GM19328 (cell line): ENCODE data around the gene FKTN.
A peak's percentile ranks its signal among the peaks of the same experiment; 100 is the strongest.
"Not testable (repeated sequence)": the region's sequence is repeated elsewhere in the genome, so short reads cannot be mapped to it uniquely, and the experiment has no call there.

Source experiments
- ATAC-seq: cut with Tn5 transposase; IDR thresholded peaks from one replicate; pipeline ENCODE4 v1.9.1; 2021; ENCODE audit warnings: mild to moderate bottlenecking, moderate library complexity; ENCODE audit not compliant: unreplicated experiment

The FKTN gene

DNA sequence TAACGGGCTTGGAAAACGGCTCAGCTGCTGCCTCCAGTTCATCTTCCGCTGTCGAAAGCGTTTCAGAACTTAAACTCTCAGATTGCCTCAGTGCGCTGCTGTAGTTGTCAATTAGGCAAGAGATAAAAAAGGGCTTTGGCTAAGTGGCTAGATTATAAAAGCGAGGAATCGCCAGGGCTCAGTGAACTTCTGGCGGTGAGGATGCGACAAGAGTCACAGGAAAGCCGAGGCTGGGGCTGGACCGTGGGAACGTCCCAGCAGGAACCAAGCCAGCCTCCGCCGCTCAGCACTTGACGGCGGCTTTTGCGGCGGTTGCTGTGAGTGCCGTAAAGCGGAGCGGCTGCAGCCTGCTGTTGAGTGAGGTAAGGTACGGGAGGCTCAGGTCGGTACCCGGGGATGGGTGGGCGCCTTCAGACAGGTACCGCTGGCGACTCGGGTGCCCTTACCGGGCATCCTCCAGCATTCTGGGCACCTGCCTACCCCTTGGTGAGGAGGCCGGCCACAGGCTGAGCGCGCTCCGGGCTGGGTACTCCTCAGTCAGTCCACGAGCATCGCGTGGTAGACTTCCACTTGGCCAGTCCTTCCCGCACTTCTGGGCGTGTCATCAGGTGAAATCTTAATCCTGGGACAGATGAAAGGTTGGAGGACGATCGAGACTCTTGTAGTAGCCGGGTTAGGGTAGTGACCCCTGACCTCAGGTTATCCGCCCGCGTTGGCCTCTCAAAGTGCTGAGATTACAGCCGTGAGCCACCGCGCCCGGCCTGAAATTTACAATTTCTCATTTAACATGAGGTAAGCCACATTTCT, at the start of gene FKTN:
TSS of gene FKTN (plus strand) at position 328 of the 807 bp plus-strand sequence. CDS start 16,902 bp downstream, outside the sequence.
- peak; percentile 96 for ATAC-seq

GRCh38 chr9:105508530-105508929, 49.4 kb upstream of the FKTN start:
- no peak for ATAC-seq

- ATAC-seq = no peak
Measured at GRCh38 chr9:105510024-105510423, 47.9 kb upstream of the FKTN start.

- ATAC-seq = no peak
Measured at GRCh38 chr9:105511446-105511845, 46.5 kb upstream of the FKTN start.

DNA sequence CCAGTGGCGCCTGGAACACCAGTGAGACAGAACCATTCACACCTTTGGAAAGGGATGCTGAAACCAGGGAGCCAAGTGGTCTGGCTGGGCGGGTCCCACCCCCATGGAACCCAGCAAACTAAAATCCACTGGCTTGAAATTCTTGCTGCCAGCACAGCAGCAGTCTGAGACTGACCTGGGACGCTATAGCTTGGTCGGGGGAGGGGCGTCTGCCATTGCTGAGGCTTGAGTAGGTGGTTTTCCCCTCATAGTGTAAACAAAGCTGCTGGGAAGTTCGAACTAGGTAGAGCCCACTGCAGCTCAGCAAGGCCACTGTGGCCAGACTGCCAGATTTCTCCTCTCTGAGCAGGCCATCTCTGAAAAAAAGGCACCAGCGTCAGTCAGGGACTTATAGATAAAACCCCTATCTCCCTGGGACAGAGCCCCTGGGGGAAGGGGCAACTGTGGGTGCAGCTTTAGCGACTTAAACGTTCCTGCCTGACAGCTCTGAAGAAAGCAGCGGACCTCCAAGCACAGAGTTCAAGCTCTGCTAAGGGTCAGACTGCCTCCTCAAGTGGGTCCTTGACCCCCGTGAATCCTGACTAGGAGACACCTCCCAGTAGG, 42.0 kb upstream of the FKTN start:
- ATAC-seq = no peak

DNA sequence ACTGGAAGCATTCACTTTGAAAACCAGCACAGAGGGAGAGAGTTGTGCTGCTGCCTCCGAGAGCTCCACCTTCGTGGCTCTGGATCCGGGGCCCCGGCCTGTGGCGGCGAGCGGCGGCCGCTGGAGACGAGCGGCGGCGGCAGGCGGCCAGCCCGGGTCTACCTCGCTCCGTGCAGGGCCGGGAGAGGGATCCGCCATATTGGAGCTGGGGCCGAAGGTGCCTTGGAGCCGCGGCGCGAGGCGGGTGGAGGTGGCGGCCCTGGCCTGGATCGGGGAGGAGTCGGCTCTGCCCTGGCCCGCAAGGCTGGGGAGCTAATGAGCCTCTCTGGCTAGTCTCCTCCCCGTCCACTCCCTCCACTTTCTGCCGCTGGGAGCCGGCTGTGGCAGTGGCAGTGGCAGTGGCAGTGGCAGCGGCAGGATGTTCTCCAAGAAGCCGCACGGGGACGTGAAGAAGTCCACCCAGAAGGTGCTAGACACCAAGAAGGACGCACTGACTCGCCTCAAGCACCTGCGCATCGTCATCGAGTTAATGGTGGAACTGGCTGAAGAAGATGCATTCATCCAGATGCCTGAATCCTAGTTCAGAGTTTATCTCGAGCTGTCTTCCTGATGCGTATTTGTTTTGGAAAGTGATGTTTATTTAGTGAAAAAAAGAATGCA, 38.1 kb upstream of the FKTN start:
- not testable (repeated sequence) for ATAC-seq

DNA sequence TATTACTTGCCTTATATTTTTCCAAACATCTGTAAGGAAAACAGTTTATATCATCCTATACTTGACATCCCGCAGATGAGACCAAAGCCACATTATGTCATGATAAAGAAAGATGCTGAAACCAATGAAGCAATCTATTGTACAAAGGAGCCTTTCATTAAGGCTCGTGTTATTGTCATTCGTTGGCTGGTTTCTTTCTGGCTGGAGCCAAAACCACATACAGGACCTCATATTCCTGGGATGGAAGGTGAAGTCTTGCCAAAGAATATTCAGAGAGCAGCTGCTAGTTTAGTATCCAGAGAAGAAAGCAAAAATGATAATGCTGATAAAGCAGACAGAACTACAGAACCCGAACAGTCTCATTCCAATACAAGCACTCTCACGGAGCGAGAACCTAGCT, 36.9 kb upstream of the FKTN start:
- ATAC-seq = not testable (repeated sequence)

DNA sequence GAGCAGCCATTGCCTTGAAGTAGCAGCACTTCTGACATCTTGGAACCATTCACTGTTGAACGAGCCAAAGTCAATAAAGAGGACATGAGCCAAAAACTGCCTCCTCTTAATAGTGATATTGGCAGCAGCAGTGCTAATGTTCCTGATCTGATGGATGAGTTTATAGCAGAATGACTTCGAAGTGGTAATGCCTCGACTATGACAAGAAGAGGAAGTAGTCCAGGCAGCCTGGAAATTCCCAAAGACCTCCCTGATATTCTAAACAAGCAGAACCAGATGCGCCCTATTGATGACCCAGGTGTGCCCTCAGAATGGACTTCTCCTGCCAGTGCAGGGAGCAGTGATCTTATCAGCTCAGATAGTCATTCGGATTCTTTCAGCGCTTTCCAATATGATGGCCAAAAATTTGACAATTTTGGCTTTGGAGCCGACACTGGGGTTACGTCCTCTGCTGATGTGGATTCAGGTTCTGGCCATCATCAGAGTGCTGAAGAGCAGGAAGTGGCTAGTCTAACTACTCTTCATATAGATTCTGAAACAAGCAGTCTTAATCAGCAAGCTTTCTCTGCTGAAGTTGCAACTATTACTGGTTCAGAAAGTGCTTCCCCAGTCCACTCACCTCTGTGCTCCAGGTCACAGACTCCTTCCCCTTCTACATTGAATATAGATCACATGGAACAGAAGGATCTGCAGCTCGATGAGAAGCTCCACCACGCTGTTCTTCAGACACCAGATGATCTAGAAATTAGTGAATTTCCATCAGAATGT, 35.1 kb upstream of the FKTN start:
- ATAC-seq = not testable (repeated sequence)

DNA sequence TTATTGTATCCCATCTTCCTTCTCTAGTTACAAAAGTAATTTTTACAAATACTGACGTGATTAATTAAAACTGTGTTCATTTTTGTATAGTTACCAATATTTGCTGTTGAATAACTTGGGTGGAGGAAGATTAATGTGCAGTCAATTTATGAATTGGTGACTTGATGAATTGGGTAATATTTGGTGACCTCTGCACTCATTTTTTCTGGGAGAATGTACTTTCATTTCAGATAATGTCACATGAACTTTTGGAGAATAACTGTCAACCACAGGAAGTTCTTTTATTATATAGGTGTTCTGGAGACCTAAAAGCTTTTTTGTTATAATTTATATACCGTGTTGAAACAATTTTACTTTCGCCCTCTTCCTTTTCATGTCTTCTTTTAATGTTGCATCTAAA, 26.4 kb upstream of the FKTN start:
- no peak for ATAC-seq

DNA sequence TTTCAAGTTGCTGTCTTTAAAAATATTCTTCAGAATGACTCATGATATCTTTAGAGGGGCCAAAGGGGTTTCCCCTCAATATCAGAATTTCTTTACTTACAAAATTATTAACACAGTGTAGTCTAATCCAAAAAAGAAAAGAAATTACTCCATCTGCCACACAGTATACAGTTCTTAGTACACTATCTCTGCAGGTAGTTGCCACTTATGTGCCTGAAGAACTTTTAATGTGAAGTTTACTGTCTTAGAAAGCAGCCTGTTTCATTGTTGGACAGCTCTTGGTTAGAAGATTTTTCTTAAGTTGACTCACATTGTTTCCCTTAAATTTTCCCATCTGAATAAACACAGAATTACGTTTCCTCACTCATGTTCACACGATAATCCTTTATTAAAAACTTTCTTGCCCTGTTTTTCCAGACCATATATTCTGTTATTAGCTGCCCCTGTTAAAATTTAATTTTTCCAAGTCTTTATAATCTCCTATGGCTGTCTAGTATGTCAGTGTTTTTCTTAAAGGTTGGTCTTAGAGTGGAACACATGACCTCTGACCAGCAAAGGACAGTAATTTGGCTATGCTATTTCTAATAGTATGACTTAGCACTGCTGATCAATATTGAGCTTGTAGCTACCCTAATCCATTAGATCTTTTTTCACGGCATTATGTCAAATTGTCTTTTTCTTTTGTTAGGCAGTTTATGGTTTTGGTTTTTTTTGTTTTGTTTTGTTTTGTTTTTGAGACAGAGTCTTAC, 21.8 kb upstream of the FKTN start:
- no peak for ATAC-seq

DNA sequence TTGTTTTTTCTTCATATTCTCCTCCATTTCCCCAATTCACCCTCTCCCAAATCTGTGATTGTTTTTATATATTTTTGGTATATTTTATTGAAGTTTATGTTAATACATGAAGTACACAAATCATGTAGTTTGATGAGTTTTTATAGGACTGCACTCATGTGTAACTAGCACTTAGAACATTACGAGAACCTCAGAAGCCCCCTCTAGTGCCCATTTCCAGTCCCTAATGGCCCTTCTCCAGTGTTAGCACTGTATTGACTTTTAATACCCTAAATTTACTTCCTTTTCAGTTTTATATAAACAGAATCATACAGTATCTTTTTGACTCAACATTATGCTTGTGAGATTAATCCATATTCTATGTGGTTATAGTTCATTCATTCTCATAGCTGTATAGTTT, 18.5 kb upstream of the FKTN start:
- no peak for ATAC-seq

- ATAC-seq = peak; percentile 79
Measured at GRCh38 chr9:105541838-105542237, 16.1 kb upstream of the FKTN start.

DNA sequence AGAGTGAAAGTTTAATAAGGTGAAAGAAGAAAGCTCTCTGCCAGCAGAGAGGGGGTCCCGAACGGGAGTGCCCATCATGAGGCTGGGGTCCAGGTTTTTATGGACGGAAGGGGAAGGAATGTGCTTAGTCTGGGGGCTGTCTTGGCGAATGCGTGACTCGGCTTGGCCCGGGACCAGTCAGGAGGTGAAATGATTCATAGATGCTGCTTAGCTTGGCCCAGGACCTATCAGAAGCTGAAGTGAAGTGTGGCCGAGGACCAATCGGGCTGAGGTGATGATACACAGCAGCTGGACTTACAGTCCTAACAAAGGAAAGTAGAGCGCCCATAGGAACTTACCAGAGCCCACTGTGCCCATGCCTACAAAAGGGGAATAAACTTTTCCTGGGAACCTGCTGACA, 3.9 kb upstream of the FKTN start:
- no peak for ATAC-seq

DNA sequence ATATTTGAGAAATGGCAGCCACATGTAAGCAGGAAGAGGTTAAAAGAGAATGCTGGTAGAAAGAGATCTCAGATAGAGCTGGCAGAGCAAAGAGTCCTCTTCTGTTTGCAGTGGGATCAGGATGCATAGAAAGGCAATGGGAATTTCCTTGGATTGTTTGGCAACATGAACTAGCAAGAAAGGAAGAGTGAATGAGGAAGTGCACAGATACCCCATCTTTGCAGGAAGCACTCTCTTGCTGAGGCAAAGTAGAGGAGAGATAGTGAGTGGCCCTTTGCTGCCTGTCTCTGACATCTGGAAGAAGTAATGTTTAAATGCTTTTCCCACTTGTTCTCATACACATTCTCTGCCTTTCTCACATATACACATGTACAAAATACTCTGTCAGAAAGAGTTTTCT, 14.5 kb downstream of the FKTN start:
- no peak for ATAC-seq

- ATAC-seq = not testable (repeated sequence)
Measured at GRCh38 chr9:105579952-105580351, 22.0 kb downstream of the FKTN start.

- ATAC-seq = not testable (repeated sequence)
Measured at GRCh38 chr9:105581550-105581949, 23.6 kb downstream of the FKTN start.

- no peak for ATAC-seq
Measured at GRCh38 chr9:105593145-105593544, 35.2 kb downstream of the FKTN start.

GRCh38 chr9:105608721-105609598, 51.0 kb downstream of the FKTN start:
- no peak for ATAC-seq

GRCh38 chr9:105621001-105621400, 63.1 kb downstream of the FKTN start:
- no peak for ATAC-seq

DNA sequence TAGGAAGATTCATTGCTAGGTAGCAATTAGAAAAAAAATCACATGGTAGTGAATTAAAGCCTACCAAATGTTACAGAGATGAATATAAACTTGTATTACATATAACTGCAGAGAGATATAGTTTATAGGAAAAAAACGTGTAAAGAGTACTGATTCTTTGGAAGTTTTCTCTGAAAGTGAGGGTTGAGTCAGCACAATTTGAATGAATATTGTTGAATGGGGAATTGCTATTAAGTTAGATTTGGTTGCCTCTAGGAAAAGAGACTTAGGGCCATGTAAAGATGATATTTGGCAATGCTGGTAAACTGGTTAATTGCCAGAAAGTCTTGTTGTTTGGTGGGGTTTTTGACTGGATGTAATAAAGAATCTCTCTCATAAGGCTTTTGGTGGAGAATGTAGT, 67.2 kb downstream of the FKTN start:
- no peak for ATAC-seq
